Lower leg skin (tissue), 4 donors: ENCODE results near the gene GNG8. TPM values are rescaled to one million over a fixed set of nuclear protein-coding genes. Genes with fewer than 3 reads are reported as not detected.

Experiments used
- DNase-seq, 2 donors: peaks; one replicate each; pipeline ENCODE4 v3.0.0-alpha.2; 2019; ENCODE audit warnings: low spot score in 2 of 2
- H3K4me3 ChIP-seq: fragments of 200-600 bp; sonication (generic); 2 replicates; pipeline ENCODE4 v1.5.1; 2017; ENCODE audit warnings: mild to moderate bottlenecking, low read depth; ENCODE audit not compliant: poor library complexity, severe bottlenecking
- CTCF ChIP-seq, 3 donors: fragments of 450-650 bp; IDR thresholded peaks; one replicate each; pipeline ENCODE4 v1.5.1; 2016; ENCODE audit warnings: antibody characterized with exemption in 3 of 3, mild to moderate bottlenecking in 3 of 3, moderate library complexity in 2 of 3
- POLR2A ChIP-seq, 2 donors: fragments of 450-650 bp; IDR thresholded peaks; one replicate each; pipeline ENCODE4 v1.6.1; 2016 to 2017; ENCODE audit warnings: antibody characterized with exemption in 2 of 2, mild to moderate bottlenecking in 1 of 2, moderate library complexity in 1 of 2
- WGBS, 2 donors: methylation state at CpG; one replicate each; pipeline ENCODE4 v1.1.5; 2018; 5-methylcytosine and 5-hydroxymethylcytosine counted together
- intact Hi-C: fragments of 100-400 bp; cut with DNase I; formaldehyde crosslinking; loops from one replicate; pipeline ENCODE4 v1.15.0; 2023; ENCODE audit warnings: low total_unique reads
- total RNA-seq, 4 donors: library from RNA; depleted of rRNA; stranded (reverse); fragments of >200 nt; gene quantifications; one replicate each; pipeline ENCODE4 v1.1.0, GENCODE V29; 2016

Gene GNG8
- total RNA-seq, 4 donors from 2014 or later = not detected

DNA sequence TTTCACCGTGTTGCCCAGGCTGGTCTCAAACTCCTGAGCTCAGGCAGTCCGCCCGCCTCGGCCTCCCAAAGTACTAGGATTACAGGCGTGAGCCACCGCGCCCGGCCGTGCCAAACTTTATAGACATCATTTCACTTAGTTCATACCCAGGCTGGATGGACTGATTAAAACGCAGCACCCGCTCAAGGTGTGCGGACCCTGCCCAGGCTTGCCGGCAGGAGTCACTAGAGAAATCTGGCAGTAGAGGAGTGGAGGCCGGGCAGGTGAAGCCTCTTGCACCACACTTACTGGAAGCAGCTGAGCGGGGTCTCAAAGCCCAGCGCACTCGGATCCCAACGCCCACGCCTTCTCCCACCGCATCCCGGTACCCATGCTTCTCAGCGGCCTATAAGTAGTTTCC lies 22.5 kb downstream of the GNG8 start:
- WGBS, 2 donors = 80 to 85% methylated on average over 22 of the region's 22 CpGs
- intact Hi-C loops = loop anchor here (10.0 kb wide), 1 partner anchor 51 kb away; the partner anchor contains the start of gene DACT3
- DNase-seq = no peak
- no peak overlapping the region for H3K4me3 ChIP-seq
- TF ChIP-seq CTCF (IDR thresholded peaks at IDR 0.05) = no peak
- no peak for TF ChIP-seq POLR2A (IDR thresholded peaks at IDR 0.05)

GRCh38 chr19:46611776-46612175 lies 24.2 kb downstream of the GNG8 start:
- intact Hi-C loops = loop anchor here (10.0 kb wide), 1 partner anchor 53 kb away; the partner anchor contains the start of gene DACT3
- no peak for DNase-seq
- TF ChIP-seq POLR2A (IDR thresholded peaks at IDR 0.05) = no peak
- H3K4me3 ChIP-seq = no peak overlapping the region
- 41 to 51% methylated on average over 6 of the region's 6 CpGs for WGBS, 2 donors

GRCh38 chr19:46610851-46611770 lies 24.9 kb downstream of the GNG8 start:
- TF ChIP-seq CTCF (IDR thresholded peaks at IDR 0.05) = no peak
- no peak for TF ChIP-seq POLR2A (IDR thresholded peaks at IDR 0.05)
- peak in 1 of 2 donors; percentile 79 for DNase-seq
- WGBS, 2 donors = 65 to 66% methylated on average over 16 to 17 of the region's 17 CpGs
- no peak overlapping the region for H3K4me3 ChIP-seq
- intact Hi-C loops = loop anchor here (10.0 kb wide), 1 partner anchor 54 kb away; the partner anchor contains the start of gene DACT3

GRCh38 chr19:46610413-46610775 lies 25.6 kb downstream of the GNG8 start:
- no peak for DNase-seq
- intact Hi-C loops = loop anchor here (10.0 kb wide), 1 partner anchor 54 kb away; the partner anchor contains the start of gene DACT3
- 53 to 57% methylated on average over 5 of the region's 5 CpGs for WGBS, 2 donors

DNA sequence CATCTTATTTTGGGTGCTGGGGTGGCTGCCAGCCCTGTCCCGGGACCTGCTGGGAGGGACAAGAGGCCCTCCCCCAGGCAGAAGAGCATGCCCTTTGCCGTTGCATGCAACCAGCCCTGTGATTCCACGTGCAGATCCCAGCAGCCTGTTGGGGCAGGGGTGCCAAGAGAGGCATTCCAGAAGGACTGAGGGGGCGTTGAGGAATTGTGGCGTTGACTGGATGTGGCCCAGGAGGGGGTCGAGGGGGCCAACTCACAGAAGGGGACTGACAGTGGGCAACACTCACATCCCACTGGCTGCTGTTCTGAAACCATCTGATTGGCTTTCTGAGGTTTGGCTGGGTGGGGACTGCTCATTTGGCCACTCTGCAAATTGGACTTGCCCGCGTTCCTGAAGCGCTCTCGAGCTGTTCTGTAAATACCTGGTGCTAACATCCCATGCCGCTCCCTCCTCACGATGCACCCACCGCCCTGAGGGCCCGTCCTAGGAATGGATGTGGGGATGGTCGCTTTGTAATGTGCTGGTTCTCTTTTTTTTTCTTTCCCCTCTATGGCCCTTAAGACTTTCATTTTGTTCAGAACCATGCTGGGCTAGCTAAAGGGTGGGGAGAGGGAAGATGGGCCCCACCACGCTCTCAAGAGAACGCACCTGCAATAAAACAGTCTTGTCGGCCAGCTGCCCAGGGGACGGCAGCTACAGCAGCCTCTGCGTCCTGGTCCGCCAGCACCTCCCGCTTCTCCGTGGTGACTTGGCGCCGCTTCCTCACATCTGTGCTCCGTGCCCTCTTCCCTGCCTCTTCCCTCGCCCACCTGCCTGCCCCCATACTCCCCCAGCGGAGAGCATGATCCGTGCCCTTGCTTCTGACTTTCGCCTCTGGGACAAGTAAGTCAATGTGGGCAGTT lies 26.2 kb downstream of the GNG8 start:
- DNase-seq = peak in 1 of 2 donors; percentile 74
- 76 to 78% methylated on average over 30 of the region's 30 CpGs for WGBS, 2 donors
- no peak overlapping the region for H3K4me3 ChIP-seq
- intact Hi-C loops = loop anchor here (10.0 kb wide), 1 partner anchor 55 kb away; the partner anchor contains the start of gene DACT3
- TF ChIP-seq CTCF (IDR thresholded peaks at IDR 0.05) (no peak), POLR2A (IDR thresholded peaks at IDR 0.05) (no peak)

More at GRCh38 chr19:46610413-46610775, 25.6 kb downstream of the GNG8 start:
- no peak for TF ChIP-seq CTCF (IDR thresholded peaks at IDR 0.05)
- no peak for TF ChIP-seq POLR2A (IDR thresholded peaks at IDR 0.05)
- H3K4me3 ChIP-seq = no peak overlapping the region
